GM12872 (cell line): Measurements from ENCODE around the gene ZNF438.

Experiments used
- TF ChIP-seq, protein P1 (sequence below): IDR thresholded peaks from 3 replicates; pipeline ENCODE4 v1.5.1; 2011; ENCODE audit warnings: low read depth, mild to moderate bottlenecking, low read length, moderate library complexity; ENCODE audit not compliant: insufficient read depth

The ZNF438 gene

DNA sequence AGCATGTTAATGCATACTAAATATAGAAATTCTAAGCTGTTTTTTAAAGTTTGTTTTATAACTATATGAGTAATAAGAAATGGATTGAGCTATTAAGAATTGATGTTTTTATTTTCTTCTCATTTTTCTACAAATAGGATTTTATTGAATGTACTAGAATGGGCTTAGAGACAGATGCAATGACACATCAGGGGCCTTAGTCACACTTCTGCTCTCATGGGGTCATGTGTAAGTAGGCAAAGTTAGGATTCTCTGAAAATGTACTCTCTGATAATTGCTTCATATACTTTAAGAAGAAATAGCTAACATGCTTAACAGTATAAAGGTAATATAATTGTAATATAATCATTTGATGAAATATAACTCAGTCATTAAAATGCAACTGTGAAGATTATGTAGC, 154.6 kb downstream of the ZNF438 start:
- TF ChIP-seq, protein P1, sequence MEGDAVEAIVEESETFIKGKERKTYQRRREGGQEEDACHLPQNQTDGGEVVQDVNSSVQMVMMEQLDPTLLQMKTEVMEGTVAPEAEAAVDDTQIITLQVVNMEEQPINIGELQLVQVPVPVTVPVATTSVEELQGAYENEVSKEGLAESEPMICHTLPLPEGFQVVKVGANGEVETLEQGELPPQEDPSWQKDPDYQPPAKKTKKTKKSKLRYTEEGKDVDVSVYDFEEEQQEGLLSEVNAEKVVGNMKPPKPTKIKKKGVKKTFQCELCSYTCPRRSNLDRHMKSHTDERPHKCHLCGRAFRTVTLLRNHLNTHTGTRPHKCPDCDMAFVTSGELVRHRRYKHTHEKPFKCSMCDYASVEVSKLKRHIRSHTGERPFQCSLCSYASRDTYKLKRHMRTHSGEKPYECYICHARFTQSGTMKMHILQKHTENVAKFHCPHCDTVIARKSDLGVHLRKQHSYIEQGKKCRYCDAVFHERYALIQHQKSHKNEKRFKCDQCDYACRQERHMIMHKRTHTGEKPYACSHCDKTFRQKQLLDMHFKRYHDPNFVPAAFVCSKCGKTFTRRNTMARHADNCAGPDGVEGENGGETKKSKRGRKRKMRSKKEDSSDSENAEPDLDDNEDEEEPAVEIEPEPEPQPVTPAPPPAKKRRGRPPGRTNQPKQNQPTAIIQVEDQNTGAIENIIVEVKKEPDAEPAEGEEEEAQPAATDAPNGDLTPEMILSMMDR, result no peak

DNA sequence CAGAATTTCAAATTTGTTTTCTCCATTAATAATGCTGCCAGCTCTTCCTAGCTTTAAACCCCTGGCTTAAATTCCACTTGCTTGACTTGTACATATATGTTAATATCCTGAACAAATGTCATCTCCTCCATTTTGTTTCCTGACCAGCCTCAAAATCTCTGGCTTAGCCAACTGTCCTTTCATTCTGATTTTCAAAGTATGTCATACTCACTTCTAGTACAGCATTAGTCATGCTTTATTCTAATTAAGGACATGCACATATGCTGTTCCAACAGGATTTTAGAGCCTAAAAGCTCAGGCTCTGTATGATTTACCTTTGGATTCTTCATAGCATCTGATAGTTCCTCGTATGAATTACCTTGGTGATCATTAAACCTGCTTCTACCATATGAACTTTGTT, 158.3 kb downstream of the ZNF438 start:
- TF ChIP-seq, protein P1, result no peak

DNA sequence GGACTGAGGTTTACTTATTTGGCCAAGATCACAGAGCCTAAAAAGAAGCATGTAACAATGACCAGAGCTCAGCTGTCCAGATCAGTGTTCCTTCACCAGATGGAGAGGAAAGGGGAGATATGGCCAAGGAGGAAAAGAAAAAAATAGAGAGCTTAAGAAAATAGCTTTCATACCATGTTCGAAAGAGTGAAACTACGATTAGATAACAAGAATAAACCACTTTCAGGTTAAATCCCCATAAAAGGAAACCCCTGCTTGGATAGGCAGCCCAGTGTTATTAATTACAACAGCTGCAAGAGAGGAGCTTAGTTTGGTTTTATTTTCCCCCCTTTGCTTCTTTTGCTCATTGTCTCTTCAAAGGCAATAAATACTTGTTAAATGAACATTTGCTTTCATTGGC, 160.8 kb downstream of the ZNF438 start:
- TF ChIP-seq, protein P1, result no peak

DNA sequence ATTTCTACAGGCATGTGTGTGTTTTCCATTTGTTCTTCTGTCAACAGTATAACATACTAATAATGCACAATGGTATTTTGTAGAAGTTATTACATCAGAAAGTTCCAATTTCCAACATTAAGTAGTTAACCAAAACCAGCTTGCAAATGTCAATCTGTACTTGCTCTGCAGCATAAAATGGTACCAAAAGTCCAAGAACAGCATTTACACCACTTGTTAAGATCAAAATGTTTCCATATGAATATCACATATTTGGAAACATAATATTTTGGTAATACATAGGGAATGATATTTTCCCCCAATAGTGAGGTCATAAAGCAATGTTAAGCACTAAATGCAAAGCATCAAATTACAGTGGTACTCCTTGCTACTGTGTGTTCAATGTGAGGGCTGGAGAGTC, 162.1 kb downstream of the ZNF438 start:
- TF ChIP-seq, protein P1, result no peak

DNA sequence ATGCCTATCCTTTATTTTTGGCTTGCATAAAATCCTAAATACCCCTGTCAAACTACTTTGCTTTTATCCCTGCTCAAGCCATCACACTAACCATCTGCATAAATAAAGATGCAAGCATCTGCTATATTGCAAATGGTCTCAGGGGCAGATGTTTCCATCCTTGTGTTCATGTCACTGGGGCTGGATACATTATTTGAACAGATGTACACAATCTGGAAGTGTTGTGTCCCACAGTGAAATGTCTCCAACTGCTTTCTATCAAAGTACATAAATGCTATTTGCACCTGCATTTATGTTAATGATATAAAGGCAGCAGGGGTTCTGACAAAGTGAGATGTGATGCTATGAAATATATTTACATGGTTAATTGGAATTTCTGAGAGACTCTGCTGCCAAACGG, 163.1 kb downstream of the ZNF438 start:
- TF ChIP-seq, protein P1, result no peak

DNA sequence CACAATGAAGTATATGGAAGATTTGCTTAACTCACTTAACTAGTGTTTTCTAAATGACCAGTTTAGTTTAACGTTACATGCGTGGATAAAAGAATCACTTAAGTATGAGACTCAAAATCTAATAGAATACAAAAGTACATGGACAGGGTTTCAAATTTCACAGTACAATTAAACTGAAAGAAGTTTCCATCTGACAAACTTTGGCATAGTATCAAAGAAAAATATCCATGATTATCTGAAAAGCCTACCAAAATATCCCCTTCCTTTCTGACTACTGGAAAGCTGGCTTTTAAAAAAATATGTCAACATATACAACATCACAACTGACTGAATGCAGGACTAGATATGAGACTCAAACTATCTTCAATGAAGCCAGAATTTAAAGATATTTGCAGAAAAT, 164.8 kb downstream of the ZNF438 start:
- TF ChIP-seq, protein P1, result no peak

DNA sequence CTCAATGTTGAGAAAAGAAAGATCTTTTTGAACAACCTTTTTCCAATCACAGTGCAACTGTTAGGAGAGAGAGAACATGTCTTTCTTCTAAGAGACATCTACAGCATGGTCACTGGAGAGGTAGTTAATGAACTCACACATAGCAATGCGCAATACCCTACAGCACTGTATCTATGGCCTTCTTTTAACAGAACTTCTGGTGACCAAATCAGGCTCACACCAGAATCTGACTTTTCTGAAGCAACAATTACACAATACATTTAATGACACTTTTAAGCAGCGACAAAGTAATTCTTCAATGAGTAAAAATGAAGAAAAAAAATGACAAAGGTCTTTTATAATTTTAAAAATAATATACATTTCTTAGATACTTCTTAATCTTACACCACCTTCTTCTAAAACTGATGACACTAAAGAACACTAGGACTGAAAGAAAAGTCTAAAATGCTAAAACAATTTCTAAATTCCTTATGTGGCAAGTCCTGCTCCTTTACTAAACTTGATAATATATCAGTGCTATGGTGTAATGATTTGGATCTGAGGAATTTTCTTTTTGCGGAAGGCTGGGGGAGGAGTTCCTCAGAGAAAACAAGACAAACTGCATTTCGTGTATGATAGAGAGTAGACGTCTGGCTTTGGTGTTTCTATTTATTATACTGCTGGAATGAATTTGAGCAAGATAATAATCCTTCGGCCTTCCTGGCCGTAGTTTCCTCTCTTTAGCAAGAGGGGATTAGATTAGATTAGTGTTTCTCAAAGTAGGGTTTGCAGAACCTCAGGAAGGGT, 166.3 kb downstream of the ZNF438 start:
- TF ChIP-seq, protein P1, result no peak
